ENCODE results near the gene KRT1.
A peak's percentile ranks its signal among the peaks of the same experiment; 100 is the strongest.

Gene KRT1

GRCh38 chr12:52698651-52699340 lies 18.6 kb upstream of the KRT1 start:
- no peak for DNase-seq (ENCODE audit: low spot score)

- DNase-seq (ENCODE audit: low spot score), result no peak
Observed at GRCh38 chr12:52697058-52697582, 16.9 kb upstream of the KRT1 start.

GRCh38 chr12:52696588-52696987 lies 16.4 kb upstream of the KRT1 start:
- DNase-seq (ENCODE audit: low spot score), result no peak

- DNase-seq (ENCODE audit: low spot score), result no peak
Observed at GRCh38 chr12:52695039-52695438, 14.8 kb upstream of the KRT1 start.

- no peak for DNase-seq (ENCODE audit: low spot score)
Observed at GRCh38 chr12:52694151-52694550, 13.9 kb upstream of the KRT1 start.

- DNase-seq (ENCODE audit: low spot score), result no peak
Observed at GRCh38 chr12:52693261-52693660, 13.1 kb upstream of the KRT1 start.

- no peak for DNase-seq (ENCODE audit: low spot score)
Observed at GRCh38 chr12:52692254-52692653, 12.0 kb upstream of the KRT1 start.

GRCh38 chr12:52691841-52692150 lies 11.6 kb upstream of the KRT1 start:
- no peak for DNase-seq (ENCODE audit: low spot score)

GRCh38 chr12:52691076-52691840 lies 11.1 kb upstream of the KRT1 start:
- peak; percentile 34 for DNase-seq (ENCODE audit: low spot score)

- no peak for DNase-seq (ENCODE audit: low spot score)
Observed at GRCh38 chr12:52690351-52691075, 10.3 kb upstream of the KRT1 start.

GRCh38 chr12:52689936-52690335 lies 9.7 kb upstream of the KRT1 start:
- DNase-seq (ENCODE audit: low spot score), result no peak

- no peak for DNase-seq (ENCODE audit: low spot score)
Observed at GRCh38 chr12:52689239-52689638, 9.0 kb upstream of the KRT1 start.

GRCh38 chr12:52688481-52688880 lies 8.3 kb upstream of the KRT1 start:
- DNase-seq (ENCODE audit: low spot score), result no peak

- DNase-seq (ENCODE audit: low spot score), result no peak
Observed at GRCh38 chr12:52687497-52688385, 7.5 kb upstream of the KRT1 start.

- no peak for DNase-seq (ENCODE audit: low spot score)
Observed at GRCh38 chr12:52686756-52687487, 6.7 kb upstream of the KRT1 start.

- no peak for DNase-seq (ENCODE audit: low spot score)
Observed at GRCh38 chr12:52686063-52686462, 5.9 kb upstream of the KRT1 start.

GRCh38 chr12:52685406-52685890 lies 5.2 kb upstream of the KRT1 start:
- no peak for DNase-seq (ENCODE audit: low spot score)

GRCh38 chr12:52684431-52684830 lies 4.2 kb upstream of the KRT1 start:
- no peak for DNase-seq (ENCODE audit: low spot score)

GRCh38 chr12:52683575-52684300 lies 3.5 kb upstream of the KRT1 start:
- DNase-seq (ENCODE audit: low spot score), result no peak

GRCh38 chr12:52682938-52683574 lies 2.8 kb upstream of the KRT1 start:
- DNase-seq (ENCODE audit: low spot score), result no peak
